ENCODE results near the gene RPIA.
"Not testable (repeated sequence)": the region's sequence is repeated elsewhere in the genome, so short reads cannot be mapped to it uniquely, and the experiment has no call there.

RPIA gene

GRCh38 chr2:88691339-88692183, at the start of gene RPIA:
RPIA (plus strand) TSS chr2:88691673; CDS start chr2:88691699, 26 bp downstream.
- peak; percentile 100 for DNase-seq

- no peak for DNase-seq
Measured at GRCh38 chr2:88642278-88642677, 49.2 kb upstream of the RPIA start.

GRCh38 chr2:88645291-88645882, 46.1 kb upstream of the RPIA start:
- not testable (repeated sequence) for DNase-seq

GRCh38 chr2:88651646-88652045, 39.8 kb upstream of the RPIA start:
- DNase-seq: no peak

- DNase-seq: no peak
Measured at GRCh38 chr2:88654714-88655113, 36.8 kb upstream of the RPIA start.

- DNase-seq: no peak
Measured at GRCh38 chr2:88656690-88657089, 34.8 kb upstream of the RPIA start.

GRCh38 chr2:88657131-88657530, 34.3 kb upstream of the RPIA start:
- no peak for DNase-seq

- DNase-seq: no peak
Measured at GRCh38 chr2:88658326-88658725, 33.1 kb upstream of the RPIA start.

- DNase-seq: no peak
Measured at GRCh38 chr2:88658881-88659537, 32.5 kb upstream of the RPIA start.

GRCh38 chr2:88659538-88659915, 31.9 kb upstream of the RPIA start:
- no peak for DNase-seq

GRCh38 chr2:88660622-88661021, 30.9 kb upstream of the RPIA start:
- DNase-seq: no peak

GRCh38 chr2:88666576-88666975, 24.9 kb upstream of the RPIA start:
- DNase-seq: no peak

- no peak for DNase-seq
Measured at GRCh38 chr2:88667219-88667618, 24.3 kb upstream of the RPIA start.

GRCh38 chr2:88668862-88669261, 22.6 kb upstream of the RPIA start:
- no peak for DNase-seq

- peak; percentile 20 to 22 for DNase-seq
Measured at GRCh38 chr2:88669482-88670214, 21.8 kb upstream of the RPIA start.

- DNase-seq: peak in 1 of 2 experiments; percentile 43
Measured at GRCh38 chr2:88671786-88672427, 19.6 kb upstream of the RPIA start.

GRCh38 chr2:88673363-88673762, 18.1 kb upstream of the RPIA start:
- DNase-seq: no peak

GRCh38 chr2:88680266-88680902, 11.1 kb upstream of the RPIA start:
- DNase-seq: no peak

GRCh38 chr2:88680916-88681315, 10.6 kb upstream of the RPIA start:
- no peak for DNase-seq

- DNase-seq: no peak
Measured at GRCh38 chr2:88683160-88684021, 8.1 kb upstream of the RPIA start.

- no peak for DNase-seq
Measured at GRCh38 chr2:88684519-88684918, 7.0 kb upstream of the RPIA start.
